Breast epithelium (tissue), 3 donors: ENCODE measurements around the gene GLIS1.

ENCODE experiments used
- CTCF ChIP-seq, 3 donors: fragments of 450-650 bp; IDR thresholded peaks; one replicate each; pipeline ENCODE4 v1.5.1; 2016 to 2017; ENCODE audit warnings: antibody characterized with exemption in 3 of 3, mild to moderate bottlenecking in 3 of 3, moderate library complexity in 3 of 3
- POLR2AphosphoS5 ChIP-seq, 3 donors: sonication (generic); formaldehyde crosslinking; IDR thresholded peaks; one replicate each; pipeline ENCODE4 v1.6.1; 2017; ENCODE audit warnings: antibody characterized with exemption in 3 of 3

- TF ChIP-seq CTCF (IDR thresholded peaks at IDR 0.05) = no peak
- no peak for TF ChIP-seq POLR2AphosphoS5 (IDR thresholded peaks at IDR 0.05)
These were observed 1.7 kb upstream of the GLIS1 start for GRCh38 chr1:53740621-53741105.
